Endothelial cell of umbilical vein (primary cell): Measurements from ENCODE around the gene CFAP68. TPM values are rescaled to one million over a fixed set of nuclear protein-coding genes. Genes with fewer than 3 reads are reported as not detected.

Source experiments
- BruUV-seq: library from RNA; stranded (reverse); fragments of 400-500 nt; replicated peaks from 2 replicates; lab custom pipeline; 2021; lab: Mats Ljungman, UMichigan
- CTCF ChIA-PET: fragments of 300-600, 350-600 bp; sonication (Branson Sonifier 250); formaldehyde crosslinking; loops from one replicate; lab custom pipeline; 2021; ENCODE audit warnings: antibody characterized with exemption, inconsistent platforms; lab: Charles Lee
- POLR2A ChIA-PET: fragments of 300-600, 350-600 bp; sonication (Branson Sonifier 250); formaldehyde crosslinking; loops from one replicate; lab custom pipeline; 2021; ENCODE audit warnings: antibody characterized with exemption, inconsistent platforms; lab: Charles Lee
- DNase-seq: peaks from one replicate; pipeline ENCODE4 v3.0.0-alpha.2; 2011; ENCODE audit warnings: low read depth, low spot score
- FAIRE-seq: peaks from 2 replicates; lab custom pipeline; 2011; peaks lifted over from hg19 to GRCh38; lab: Jason Lieb, UNC
- H2AFZ ChIP-seq: 2 replicates; pipeline ENCODE4 v1.6.0; 2012; ENCODE audit warnings: low read depth, low read length, control low read depth, inconsistent platforms
- H3K27ac ChIP-seq: 2 replicates; pipeline ENCODE4 v1.5.1; 2011; ENCODE audit warnings: low read depth, mild to moderate bottlenecking, control low read depth, low read length, moderate library complexity; ENCODE audit not compliant: insufficient read depth
- H3K27me3 ChIP-seq, 2 experiments: 2 replicates each; pipeline versions ENCODE4 v1.6.0 to v1.6.1; 2011; ENCODE audit warnings: low read length in 2 of 2, mixed read lengths in 1 of 2; ENCODE audit not compliant: control insufficient read depth in 2 of 2, insufficient read depth in 2 of 2
- H3K36me3 ChIP-seq, 2 experiments: 2 replicates in 1 of 2; 3 replicates in 1 of 2; pipeline ENCODE4 v1.5.1; 2011; ENCODE audit warnings: low read length in 2 of 2, mild to moderate bottlenecking in 1 of 2, moderate library complexity in 1 of 2; ENCODE audit not compliant: control insufficient read depth in 2 of 2, insufficient read depth in 2 of 2; ENCODE audit errors: extremely low read depth in 1 of 2
- H3K4me1 ChIP-seq: 3 replicates; pipeline ENCODE4 v1.5.1; 2011; ENCODE audit warnings: mild to moderate bottlenecking, low read length; ENCODE audit not compliant: control insufficient read depth, insufficient read depth; ENCODE audit errors: extremely low read depth
- H3K4me2 ChIP-seq: 2 replicates; pipeline ENCODE4 v1.6.1; 2011; ENCODE audit warnings: low read length, control low read depth, mixed read lengths; ENCODE audit not compliant: insufficient read depth
- H3K4me3 ChIP-seq, 3 experiments: fragments of 200-600 bp in 1 of 3; sonication (generic), shearing (Covaris generic) in 1 of 3; replicated peaks in 1 of 3; 2 replicates each; pipeline ENCODE4 v1.5.1; 2011 to 2016; ENCODE audit warnings: control low read depth in 3 of 3, low read length in 3 of 3, mild to moderate bottlenecking in 2 of 3, inconsistent platforms in 1 of 3, low read depth in 1 of 3, moderate library complexity in 1 of 3; ENCODE audit not compliant: insufficient read depth in 1 of 3
- H3K79me2 ChIP-seq: 2 replicates; pipeline ENCODE4 v1.6.0; 2012; ENCODE audit warnings: low read length, inconsistent platforms; ENCODE audit not compliant: control insufficient read depth, insufficient read depth
- H3K9ac ChIP-seq: replicated peaks from 2 replicates; pipeline ENCODE3; 2011; ENCODE audit warnings: low read length, control low read depth; ENCODE audit not compliant: insufficient read depth; ENCODE audit errors: extremely low read depth
- H3K9me1 ChIP-seq: replicated peaks from 3 replicates; pipeline ENCODE4 v1.6.0; 2011; ENCODE audit warnings: mild to moderate bottlenecking, low read length; ENCODE audit not compliant: control insufficient read depth, insufficient read depth; ENCODE audit errors: extremely low read depth
- H3K9me3 ChIP-seq: replicated peaks from 2 replicates; pipeline ENCODE4 v1.5.1; 2012; ENCODE audit warnings: low read length, inconsistent platforms; ENCODE audit not compliant: control insufficient read depth, insufficient read depth
- H4K20me1 ChIP-seq: replicated peaks from 2 replicates; pipeline ENCODE3; 2011; ENCODE audit warnings: mild to moderate bottlenecking, low read length; ENCODE audit not compliant: control insufficient read depth, insufficient read depth; ENCODE audit errors: extremely low read depth
- EZH2 ChIP-seq: IDR thresholded peaks from 2 replicates; pipeline ENCODE4 v1.6.1; 2012; ENCODE audit warnings: borderline replicate concordance, low read depth, mild to moderate bottlenecking, moderate library complexity, low read length, inconsistent platforms; ENCODE audit not compliant: severe bottlenecking
- FOS ChIP-seq: IDR thresholded peaks from 2 replicates; pipeline ENCODE4 v1.6.1; 2011; ENCODE audit warnings: mild to moderate bottlenecking, low read length, moderate library complexity, borderline replicate concordance; ENCODE audit not compliant: insufficient read depth
- GATA2 ChIP-seq: IDR thresholded peaks from 2 replicates; pipeline ENCODE4 v1.7.0; 2011; ENCODE audit warnings: low read depth, mild to moderate bottlenecking, moderate library complexity, mixed read lengths, low read length; ENCODE audit not compliant: insufficient read length, insufficient read depth
- JUN ChIP-seq: IDR thresholded peaks from 2 replicates; pipeline ENCODE4 v1.6.1; 2011; ENCODE audit warnings: borderline replicate concordance, low read depth; ENCODE audit not compliant: insufficient read length, insufficient read depth
- MYC ChIP-seq: IDR thresholded peaks from one replicate; pipeline ENCODE4 v1.6.1; 2011; ENCODE audit warnings: mild to moderate bottlenecking, low read depth, low read length
- POLR2A ChIP-seq: IDR thresholded peaks from 2 replicates; pipeline ENCODE4 v1.6.1; 2012; ENCODE audit warnings: low read depth, mild to moderate bottlenecking, control low read depth, low read length
- POLR2AphosphoS5 ChIP-seq: IDR thresholded peaks from 2 replicates; pipeline ENCODE4 v1.6.1; 2012; ENCODE audit warnings: low read depth, mild to moderate bottlenecking, control low read depth, low read length, moderate library complexity; ENCODE audit not compliant: insufficient read depth
- dilution Hi-C: fragments of 300-500 bp; cut with MboI; formaldehyde crosslinking; loops from one replicate; pipeline ENCODE4 v1.15.0; 2019; ENCODE audit warnings: low sequenced_read_pairs; ENCODE audit not compliant: extremely low pct_ligation_motif_present
- intact Hi-C: fragments of 100-400 bp; cut with micrococcal nuclease; formaldehyde crosslinking; loops from one replicate; pipeline ENCODE4 v1.10.0; 2022
- polyA plus RNA-seq, 4 experiments: library from polyadenylated mRNA; depleted of rRNA in 3 of 4; stranded (reverse) in 3 of 4; unstranded in 1 of 4; fragments of >200 nt; gene quantifications; 2 replicates each; pipeline versions ENCODE4 v1.2.1 to v1.2.3, GENCODE V29; 2011 to 2012; ENCODE audit warnings: missing spikeins in 1 of 4
- total RNA-seq: library from RNA; stranded (reverse); gene quantifications from 2 replicates; pipeline ENCODE4 v1.2.3, GENCODE V29; 2021
- TF ChIP-seq, protein P1 (sequence below): IDR thresholded peaks from 2 replicates; pipeline ENCODE4 v1.6.1; 2011; ENCODE audit not compliant: insufficient read depth, insufficient read length
- TF ChIP-seq, protein P2 (sequence below), 2 donors: IDR thresholded peaks; 1 replicate in 1 of 2; 2 replicates in 1 of 2; pipeline ENCODE4 v1.5.1; 2011; ENCODE audit warnings: low read length in 2 of 2, mild to moderate bottlenecking in 2 of 2, moderate library complexity in 2 of 2, control low read depth in 1 of 2, inconsistent platforms in 1 of 2, low read depth in 1 of 2; ENCODE audit not compliant: insufficient read depth in 1 of 2; ENCODE audit errors: extremely low read depth in 1 of 2

The CFAP68 gene
- total and polyA plus RNA-seq, 2 donors (not counting 3 experiments of a cell fraction or from before 2014, with no cell fraction given) = 7.4 to 10.6 TPM

GRCh38 chr11:111908639-111909305, 29.4 kb downstream of the CFAP68 start:
- Histone ChIP-seq H3K9ac (no peak overlapping the region), H3K9me3 (no peaks in the 10 kb centered on the region), H3K36me3 (no peaks in the 10 kb centered on the region), H3K9me1 (no peaks in the 10 kb centered on the region), H3K4me3 (no peak overlapping the region), H4K20me1 (no peaks in the 10 kb centered on the region), H3K27me3 (peaks cover 2 to 9% of the 10 kb centered on the region in 2 experiments), H3K4me1 (no peaks in the 10 kb centered on the region), H3K79me2 (no peaks in the 10 kb centered on the region), H3K4me2 (no peak overlapping the region), H2AFZ (no peak overlapping the region), H3K27ac (no peak overlapping the region)
- POLR2A ChIA-PET = no interaction called here
- no peak for FAIRE-seq
- dilution Hi-C loops (no loop called here), intact Hi-C loops (no loop called here)
- no peak for DNase-seq
- no TSS peak for BruUV-seq
- CTCF ChIA-PET = interaction anchor here (1.2 to 1.4 kb wide), 2 partner anchors 10 to 38 kb away, joined by 3 read pairs; partner anchors contain the start of gene C11orf52
- no peak for TF ChIP-seq EZH2
- TF ChIP-seq POLR2AphosphoS5 = no peak
- TF ChIP-seq FOS = no peak
- no peak for TF ChIP-seq JUN
- TF ChIP-seq MYC = no peak
- TF ChIP-seq POLR2A = no peak
- no peak for TF ChIP-seq GATA2
- TF ChIP-seq, protein P1, sequence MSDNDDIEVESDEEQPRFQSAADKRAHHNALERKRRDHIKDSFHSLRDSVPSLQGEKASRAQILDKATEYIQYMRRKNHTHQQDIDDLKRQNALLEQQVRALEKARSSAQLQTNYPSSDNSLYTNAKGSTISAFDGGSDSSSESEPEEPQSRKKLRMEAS = no peak
- TF ChIP-seq, protein P2, sequence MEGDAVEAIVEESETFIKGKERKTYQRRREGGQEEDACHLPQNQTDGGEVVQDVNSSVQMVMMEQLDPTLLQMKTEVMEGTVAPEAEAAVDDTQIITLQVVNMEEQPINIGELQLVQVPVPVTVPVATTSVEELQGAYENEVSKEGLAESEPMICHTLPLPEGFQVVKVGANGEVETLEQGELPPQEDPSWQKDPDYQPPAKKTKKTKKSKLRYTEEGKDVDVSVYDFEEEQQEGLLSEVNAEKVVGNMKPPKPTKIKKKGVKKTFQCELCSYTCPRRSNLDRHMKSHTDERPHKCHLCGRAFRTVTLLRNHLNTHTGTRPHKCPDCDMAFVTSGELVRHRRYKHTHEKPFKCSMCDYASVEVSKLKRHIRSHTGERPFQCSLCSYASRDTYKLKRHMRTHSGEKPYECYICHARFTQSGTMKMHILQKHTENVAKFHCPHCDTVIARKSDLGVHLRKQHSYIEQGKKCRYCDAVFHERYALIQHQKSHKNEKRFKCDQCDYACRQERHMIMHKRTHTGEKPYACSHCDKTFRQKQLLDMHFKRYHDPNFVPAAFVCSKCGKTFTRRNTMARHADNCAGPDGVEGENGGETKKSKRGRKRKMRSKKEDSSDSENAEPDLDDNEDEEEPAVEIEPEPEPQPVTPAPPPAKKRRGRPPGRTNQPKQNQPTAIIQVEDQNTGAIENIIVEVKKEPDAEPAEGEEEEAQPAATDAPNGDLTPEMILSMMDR (IDR thresholded peaks at IDR 0.05; ENCODE audit: extremely low read depth in 1 of 2, insufficient read depth in 1 of 2, low read depth in 1 of 2, low read length in 2 of 2) = no peak
